ENCODE results near the gene BAHCC1.

The BAHCC1 gene

DNA sequence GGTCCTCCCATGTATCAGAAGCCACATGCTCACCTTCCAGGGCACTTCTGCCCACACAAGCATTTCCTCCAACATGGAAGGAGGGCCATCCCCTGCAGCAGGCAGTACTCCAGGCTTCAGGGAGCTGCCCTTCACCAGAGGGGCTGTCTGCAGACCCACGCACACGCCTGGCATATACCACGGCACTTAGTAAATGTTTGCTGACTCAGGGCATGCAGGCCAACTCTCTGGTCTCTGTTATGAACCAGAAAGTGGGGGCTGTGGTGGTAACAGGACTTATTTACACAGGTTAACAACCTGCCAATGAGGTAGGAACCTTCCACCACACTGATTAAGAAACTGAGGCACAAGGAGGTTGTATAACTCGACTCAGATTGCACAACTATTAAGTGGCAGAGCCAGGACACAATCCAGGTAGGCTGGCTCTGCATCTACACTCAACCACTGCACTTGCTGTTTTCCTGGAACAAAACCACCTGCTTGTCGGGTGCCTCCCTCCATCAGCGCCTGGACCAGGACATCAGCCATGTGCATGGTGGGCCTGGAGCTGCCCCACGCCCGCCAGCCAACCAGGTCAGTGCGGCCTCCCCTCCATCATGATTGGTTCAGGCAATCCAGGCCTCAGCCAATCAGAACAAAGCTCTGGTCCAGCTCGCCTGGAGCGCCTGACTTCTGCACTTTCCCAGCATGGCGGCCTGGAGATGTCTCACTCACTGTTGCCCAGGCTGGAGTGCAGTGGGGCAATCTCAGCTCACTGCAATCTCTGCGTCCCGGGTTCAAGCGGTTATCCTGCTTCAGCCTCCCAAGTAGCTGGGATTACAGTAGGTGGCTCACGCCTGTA lies 98.2 kb downstream of the BAHCC1 start:
- no peak for DNase-seq (ENCODE audit: low spot score)

DNA sequence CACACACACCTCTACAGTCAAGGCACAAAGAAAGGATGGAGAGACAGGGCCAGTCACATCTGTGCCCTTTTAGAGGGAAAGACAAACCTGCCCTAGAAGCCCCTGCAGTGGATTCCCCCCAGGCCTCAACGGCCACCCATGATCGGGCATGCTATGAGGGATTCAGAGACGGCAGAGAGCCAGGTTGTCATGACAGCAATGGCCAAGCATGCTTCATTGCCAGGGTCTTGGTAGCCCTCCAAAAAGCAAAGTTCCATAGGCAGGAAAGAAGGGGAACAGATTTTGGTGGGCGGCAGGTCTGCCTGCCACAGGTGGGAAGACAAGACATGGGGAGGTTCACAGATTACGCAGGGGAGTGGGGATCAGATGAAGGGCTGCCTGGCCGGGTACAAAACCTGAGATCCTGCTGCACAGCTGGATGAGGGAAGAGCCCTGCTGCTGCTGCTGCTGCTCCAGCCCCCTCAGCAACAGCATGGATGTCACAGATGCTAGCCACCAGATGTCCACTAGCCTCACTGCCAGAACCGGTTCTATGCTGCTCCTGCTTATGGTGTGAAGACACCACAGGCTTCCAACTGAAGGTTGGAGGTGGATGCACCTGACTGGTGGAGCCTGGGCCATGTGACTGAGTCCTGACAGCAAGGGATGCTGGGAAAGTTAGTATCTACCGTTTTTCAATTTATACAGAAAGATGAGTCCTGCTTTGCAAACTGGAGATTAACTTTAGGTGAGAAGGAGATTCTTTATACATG lies 99.5 kb downstream of the BAHCC1 start:
- no peak for DNase-seq (ENCODE audit: low spot score)

DNA sequence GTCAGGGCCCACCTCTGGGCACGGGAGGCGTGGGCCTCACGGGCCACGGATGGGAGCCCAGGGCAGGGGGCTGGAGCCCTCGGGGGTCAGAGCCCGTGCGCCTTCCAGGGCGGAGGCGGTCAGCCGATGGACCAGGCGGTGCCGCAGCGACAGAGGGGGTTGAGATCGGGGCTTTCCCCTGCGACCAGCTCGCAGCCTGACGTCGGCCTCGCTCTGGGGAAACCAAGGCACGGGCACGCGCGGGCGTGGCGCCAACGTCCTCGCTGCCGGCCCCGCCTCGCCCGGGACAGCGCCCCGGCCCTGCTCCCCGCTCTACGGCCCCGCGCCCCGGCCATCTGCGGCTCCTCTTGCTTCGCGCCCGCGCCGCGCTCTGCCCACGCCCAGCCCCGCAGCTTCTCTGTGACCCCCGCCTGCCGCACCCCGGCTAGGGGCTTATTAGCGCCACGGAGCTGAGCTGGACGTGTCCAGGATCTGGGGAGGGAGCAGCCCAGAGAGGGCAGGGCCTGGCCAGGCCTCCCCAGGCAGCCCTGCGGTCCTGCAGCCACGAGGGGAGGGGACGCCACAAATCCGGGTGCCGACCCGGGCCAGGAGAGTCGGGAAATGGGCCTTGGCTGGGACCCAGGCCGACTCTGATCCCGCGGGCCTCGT lies 103.8 kb downstream of the BAHCC1 start:
- DNase-seq (ENCODE audit: low spot score), result peak; percentile 65

DNA sequence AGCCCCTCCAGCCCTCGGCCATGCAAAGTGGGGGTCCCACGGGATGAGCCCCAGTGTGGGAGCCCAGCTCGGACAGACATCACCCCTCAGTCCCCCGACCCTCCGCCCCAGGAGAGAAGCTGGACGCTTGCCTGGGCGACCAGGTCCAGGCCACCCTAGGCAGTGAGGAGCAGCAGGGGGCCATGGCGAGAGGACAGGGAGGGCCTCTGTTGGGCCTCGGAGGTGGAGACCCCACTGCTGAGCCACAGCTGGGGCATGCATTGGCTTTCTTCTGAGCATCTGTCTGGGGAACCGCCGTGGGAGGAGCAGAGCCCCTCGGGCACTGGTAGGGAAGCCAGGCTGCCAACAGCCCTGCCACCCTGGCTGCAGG lies 104.3 kb downstream of the BAHCC1 start:
- DNase-seq (ENCODE audit: low spot score), result no peak

DNA sequence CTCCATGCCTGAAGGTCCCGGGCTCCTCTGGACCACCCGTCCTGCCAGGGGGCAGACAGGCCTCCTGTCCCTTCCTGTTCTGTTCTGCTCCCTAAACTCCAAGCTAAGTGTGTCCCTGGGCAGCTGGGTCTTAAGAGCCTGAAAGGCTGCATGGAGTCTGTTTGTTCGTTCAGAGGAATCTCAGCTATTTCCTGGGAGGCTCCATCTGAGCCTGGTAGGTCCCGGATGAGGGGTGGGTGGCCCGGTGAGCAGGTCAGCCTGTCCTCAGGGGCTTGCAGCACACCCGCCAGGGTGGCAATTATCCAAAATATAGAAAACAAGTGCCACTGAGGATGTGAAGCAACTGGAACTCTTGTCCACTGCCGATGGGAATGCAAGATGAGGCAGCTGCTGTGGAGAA lies 104.8 kb downstream of the BAHCC1 start:
- DNase-seq (ENCODE audit: low spot score), result peak; percentile 62

DNA sequence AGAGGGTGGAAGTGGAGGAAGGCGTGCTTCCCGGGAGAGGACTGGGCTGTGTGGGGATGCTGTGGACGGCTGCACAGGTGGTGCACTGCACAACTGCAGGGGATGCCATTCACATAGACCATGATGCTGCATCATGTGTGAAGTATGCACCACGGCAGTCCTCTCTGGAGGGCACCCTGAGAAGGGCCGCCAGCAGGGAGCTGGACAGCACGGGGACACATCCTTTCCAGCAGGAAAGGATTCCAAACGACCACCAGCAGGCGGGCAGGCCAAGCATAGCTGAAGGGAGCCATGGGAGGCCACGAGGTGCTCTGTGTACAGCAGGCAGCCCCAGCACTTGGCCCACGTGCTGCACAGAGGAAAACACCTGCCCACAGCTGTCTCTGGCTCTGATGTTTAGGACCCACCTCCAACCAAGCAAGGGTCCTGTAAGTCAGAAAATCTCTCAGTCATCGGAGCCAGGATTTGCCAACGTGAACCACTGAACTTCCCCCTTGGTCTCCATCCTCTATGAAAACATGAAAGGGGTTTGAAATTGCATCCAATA lies 107.3 kb downstream of the BAHCC1 start:
- no peak for DNase-seq (ENCODE audit: low spot score)

DNA sequence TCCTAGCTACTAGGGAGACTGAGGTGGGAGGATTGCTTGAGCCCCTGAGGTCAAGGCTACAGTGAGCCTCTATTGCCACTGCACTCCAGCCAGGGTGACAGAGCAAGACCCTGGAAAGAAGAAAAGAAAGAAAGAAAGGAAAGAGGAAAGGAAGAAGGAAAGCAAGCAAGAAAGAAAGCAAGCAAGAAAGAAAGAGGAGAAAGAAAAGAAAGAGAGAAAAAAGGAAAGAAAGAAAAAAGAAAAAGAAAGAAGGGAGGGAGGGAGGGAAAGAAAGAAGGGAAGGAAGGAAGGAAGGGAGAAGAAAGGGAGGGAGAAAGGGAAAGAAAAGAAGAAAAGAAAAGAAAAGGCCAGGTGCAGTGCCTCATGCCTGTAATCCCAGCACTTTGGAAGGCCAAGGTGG lies 108.4 kb downstream of the BAHCC1 start:
- no peak for DNase-seq (ENCODE audit: low spot score)

DNA sequence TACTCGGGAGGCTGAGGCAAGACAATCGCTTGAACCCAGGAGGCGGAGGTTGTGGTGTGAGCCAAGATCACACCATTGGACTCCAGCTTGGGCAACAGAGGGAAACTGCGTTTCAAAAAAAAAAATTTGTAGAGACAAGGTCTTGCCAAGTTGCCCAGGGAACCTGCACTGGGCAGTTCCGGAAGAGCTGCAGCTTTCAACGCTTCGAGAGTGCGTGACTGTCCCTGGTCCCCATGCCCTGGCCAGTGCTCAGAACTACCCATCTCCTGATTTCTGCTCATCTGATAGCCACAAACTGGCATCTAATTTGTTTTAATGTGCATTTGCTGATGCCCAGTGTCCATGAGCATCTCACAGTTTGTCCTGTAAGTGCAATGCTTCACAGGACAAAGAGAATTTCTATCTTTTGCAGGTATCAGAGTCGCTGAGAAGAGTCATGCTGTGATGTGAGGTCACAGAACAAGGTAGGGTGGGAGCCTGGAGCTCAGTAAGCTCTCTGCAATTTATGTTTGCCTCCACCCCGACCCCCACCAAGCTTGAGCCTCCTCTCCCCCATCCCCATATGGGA lies 113.5 kb downstream of the BAHCC1 start:
- peak; percentile 64 for DNase-seq (ENCODE audit: low spot score)

DNA sequence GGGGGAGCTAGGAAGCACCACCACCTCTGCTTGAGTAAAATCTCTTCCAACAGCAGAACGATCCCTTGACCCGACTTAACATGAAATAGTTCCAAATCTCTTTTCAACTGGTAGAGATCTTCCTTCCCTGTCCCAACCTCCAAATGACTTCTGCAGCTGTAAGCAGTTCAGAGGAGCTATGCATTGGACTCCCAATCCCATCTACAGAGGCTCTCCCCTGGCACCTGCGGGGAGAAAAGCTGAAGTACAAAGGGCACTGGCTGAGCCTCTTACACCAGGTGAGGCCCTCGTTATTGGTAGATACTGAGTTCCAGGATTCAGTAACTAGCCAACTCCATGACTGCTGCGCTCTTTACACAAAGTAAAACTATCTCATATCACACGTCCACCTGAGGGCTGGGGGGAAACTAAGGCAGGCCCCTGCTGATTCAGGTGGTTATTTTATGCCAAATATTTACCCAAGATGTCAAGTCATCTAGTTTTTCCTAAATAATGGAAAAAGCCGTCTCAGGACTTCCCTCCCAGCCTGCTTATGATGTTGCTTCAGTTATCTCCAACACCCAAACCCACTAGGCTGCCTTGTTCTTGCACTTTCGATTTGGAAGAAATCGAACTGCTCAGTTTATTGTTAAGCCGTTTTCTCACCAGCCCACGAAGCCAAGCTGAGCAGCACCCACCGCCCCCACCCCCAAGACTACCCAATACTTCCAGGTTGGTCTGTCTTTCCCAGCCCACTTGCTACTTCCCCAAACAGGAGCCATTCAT lies 114.1 kb downstream of the BAHCC1 start:
- no peak for DNase-seq (ENCODE audit: low spot score)

DNA sequence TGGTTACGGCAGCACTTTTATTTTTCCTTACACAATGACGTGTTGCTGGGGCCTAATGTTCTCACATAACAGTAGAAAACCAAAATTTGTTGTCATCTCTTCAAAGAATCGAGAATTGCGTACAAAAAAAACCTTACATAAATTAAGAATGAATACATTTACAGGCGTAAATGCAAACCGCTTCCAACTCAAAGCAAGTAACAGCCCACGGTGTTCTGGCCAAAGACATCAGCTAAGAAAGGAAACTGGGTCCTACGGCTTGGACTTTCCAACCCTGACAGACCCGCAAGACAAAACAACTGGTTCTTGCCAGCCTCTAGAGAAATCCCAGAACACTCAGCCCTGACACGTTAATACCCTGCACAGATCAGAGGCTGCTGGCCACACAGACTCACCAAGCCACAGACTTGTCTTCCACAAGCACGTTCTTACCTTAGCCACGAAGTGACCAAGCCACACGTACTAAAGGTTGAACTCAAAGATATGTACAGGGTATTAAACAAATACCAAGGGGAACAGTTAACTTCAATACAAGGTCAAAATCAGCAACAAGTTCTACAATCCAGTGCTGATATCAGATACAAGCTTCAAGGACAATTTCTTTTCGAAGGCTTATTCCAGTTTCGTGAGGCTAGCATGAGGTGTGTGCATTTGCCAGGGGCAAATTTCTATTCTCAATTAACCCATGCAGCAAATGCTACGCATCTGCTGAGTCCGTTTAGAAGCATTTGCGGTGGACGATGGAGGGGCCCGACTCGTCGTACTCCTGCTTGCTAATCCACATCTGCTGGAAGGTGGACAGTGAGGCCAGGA lies 114.9 kb downstream of the BAHCC1 start:
- DNase-seq (ENCODE audit: low spot score), result no peak

DNA sequence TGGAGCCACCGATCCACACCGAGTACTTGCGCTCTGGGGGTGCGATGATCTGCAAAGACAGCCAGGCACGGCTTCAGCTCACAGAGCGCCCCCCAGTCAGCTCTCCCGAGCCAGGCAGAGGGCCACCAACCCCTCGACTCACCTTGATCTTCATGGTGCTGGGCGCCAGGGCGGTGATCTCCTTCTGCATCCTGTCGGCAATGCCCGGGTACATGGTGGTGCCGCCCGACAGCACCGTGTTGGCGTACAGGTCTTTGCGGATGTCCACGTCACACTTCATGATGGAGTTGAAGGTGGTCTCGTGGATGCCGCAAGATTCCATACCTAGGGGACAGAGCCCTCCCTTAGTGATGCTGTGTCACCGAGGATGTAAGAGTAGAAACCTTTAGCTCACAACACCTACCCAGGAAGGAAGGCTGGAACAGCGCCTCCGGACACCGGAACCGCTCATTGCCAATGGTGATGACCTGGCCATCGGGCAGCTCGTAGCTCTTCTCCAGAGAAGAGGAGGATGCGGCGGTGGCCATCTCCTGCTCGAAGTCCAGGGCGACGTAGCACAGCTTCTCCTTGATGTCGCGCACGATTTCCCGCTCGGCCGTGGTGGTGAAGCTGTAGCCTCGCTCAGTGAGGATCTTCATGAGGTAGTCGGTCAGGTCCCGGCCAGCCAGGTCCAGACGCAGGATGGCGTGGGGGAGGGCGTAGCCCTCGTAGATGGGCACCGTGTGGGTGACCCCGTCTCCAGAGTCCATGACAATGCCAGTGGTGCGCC lies 115.7 kb downstream of the BAHCC1 start:
- no peak for DNase-seq (ENCODE audit: low spot score)

DNA sequence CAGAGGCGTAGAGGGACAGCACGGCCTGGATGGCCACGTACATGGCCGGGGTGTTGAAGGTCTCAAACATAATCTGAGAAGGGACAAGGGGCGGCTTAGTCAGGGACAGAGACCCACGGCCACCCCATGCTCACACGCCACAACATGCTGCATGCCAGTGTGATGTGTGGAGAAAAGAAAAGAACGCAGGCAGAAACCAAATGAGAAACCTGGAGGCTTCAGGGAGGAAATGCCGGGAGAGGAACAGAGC lies 116.2 kb downstream of the BAHCC1 start:
- no peak for DNase-seq (ENCODE audit: low spot score)

DNA sequence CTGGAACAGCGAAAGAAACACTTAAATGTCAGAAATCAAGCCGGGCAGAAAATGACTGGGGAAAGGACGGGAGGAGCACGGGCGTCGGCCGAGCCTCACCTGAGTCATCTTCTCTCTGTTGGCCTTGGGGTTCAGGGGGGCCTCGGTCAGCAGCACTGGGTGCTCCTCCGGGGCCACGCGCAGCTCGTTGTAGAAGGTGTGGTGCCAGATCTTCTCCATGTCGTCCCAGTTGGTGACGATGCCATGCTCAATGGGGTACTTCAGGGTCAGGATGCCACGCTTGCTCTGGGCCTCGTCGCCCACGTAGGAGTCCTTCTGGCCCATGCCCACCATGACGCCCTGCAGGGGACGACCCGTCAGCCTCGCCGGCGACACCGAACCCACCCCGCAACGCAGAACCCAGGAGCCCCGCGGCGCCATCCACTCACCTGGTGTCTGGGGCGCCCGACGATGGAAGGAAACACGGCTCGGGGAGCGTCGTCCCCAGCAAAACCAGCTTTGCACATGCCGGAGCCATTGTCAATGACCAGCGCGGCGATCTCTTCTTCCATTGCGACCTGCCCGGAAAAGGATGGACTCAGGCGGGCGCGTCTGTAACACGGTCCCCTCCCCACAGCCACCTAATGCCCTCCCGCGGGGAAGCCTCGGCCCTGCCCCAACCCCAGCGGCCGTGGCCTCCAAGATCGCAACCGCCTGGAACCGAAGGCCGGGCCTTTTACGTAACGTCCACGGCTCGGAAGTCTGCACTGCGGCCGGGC lies 116.7 kb downstream of the BAHCC1 start:
- DNase-seq (ENCODE audit: low spot score), result no peak

DNA sequence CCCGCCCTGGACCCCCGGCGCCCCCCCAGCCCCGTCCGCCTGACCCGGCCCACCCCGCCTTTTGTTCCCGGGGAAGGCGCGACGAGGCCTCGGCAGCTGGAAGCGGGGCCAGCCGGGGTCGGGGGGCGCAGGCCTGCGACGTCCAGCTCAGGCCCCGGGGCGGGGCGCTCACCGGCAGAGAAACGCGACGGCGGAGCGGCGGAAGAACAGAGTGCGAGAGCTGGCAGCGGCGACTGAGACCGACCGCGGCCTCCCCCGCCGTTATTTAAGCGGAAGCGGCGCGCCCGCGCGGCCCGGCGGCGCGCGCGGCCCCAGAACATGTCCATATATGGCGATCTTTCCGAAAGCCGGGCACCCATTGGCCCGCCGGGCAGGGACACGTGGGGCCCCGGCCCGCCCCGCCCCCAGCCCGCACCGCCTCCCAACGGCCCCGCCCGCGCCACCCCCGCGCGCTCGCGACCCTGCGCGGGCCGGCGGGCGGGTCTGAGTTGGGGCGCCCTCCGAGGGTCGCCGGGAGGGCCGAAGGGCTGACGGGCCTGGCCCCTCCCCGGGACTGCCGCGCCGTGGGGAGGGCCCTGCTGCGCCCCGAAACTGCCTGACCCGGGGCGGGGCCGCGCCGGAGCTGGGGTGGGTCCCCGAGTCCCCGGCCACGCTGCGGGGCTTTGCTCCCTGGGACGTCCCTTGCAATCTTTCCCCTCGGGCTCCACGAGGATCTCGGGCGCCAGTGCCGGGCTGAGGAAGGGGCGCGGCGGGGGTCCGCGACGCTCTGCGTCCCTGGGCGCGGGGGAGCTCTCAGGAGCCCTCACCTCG lies 117.5 kb downstream of the BAHCC1 start, which contains the start of gene ACTG1:
Gene ACTG1 (minus strand): TSS at position 238 of the 810 bp plus-strand sequence. CDS start 445 bp downstream, outside the sequence.
- DNase-seq (ENCODE audit: low spot score), result peak; percentile 98

DNA sequence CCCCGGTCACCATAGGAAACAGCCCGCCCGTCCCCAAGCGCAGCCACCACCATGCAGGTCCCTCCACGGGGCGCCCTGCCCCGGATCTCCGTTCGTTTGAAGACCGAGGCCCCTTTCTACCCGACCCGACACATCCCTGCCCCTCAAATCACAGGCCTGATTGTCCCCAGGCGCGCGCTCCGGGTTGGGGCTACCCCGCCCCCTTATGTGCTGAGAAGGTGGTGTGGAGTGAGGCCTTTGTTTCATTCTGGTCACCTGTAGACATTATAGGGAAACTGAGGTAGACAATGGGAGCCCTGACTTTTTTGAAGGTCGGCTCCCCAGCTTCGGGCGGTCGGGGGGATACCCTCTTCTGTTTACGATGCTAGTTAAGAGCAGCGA lies 118.1 kb downstream of the BAHCC1 start:
- no peak for DNase-seq (ENCODE audit: low spot score)

DNA sequence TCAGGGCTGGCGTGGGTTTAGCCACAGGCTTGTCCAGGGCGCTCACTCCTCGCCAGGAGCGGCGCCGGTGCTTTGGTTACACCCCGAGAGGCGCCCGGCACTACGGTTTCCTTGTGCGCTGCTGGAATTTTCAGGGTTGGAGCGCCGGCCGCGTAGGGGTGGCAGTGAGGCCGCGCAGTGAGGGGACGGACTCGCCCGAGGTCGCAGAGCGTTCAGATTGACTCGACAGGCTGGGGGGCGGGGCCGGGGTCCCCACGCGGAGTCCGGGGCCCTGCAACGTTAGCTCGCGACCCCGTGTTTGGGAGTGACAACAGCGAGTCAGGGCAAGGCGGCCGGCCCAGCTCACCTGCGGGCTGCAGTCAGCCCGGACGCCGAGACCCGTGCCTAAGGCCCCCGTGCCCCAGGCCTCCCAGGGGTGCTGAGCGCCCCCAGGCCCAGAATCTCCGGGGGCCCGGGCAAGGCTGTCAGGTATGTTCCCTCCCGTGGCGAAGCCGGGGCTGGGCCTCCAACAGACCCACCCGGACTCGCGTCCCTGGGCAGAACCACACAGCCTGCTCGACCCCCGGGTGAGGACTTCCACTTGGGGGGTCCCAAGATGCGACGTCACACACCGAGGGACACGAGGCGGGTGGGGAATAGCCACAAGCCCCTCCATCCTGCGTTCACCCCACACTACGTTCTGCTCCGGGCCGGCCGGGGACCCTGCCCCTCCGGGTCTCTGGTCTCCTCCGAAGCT lies 118.7 kb downstream of the BAHCC1 start:
- no peak for DNase-seq (ENCODE audit: low spot score)

DNA sequence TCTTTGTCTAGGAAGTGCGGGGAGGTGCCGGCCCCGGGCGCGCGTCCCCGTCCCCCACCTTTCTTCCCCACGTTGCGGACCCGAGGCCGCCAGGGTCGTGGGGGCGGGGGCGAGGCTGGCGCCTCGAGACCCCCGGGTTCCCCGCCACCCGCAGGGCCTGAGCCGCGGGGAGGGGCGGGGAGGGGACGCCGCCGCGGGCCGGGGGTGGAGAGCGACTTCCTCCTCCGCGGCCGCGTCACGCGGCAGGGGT lies 119.2 kb downstream of the BAHCC1 start:
- DNase-seq (ENCODE audit: low spot score), result no peak
